HG02938 (cell line): ENCODE results near the gene IKZF1.
"Not testable (repeated sequence)": the region's sequence is repeated elsewhere in the genome, so short reads cannot be mapped to it uniquely, and the experiment has no call there.

Source experiments
- ATAC-seq: cut with Tn5 transposase; IDR thresholded peaks from one replicate; pipeline ENCODE4 v1.9.1; 2021; ENCODE audit warnings: mild to moderate bottlenecking, moderate library complexity; ENCODE audit not compliant: unreplicated experiment

IKZF1 gene

GRCh38 chr7:50332241-50333165 is 28.0 kb downstream of the IKZF1 start:
- ATAC-seq = no peak

- ATAC-seq = no peak
Observed at GRCh38 chr7:50333221-50333651, 28.7 kb downstream of the IKZF1 start.

GRCh38 chr7:50334341-50334994 is 30.0 kb downstream of the IKZF1 start:
- ATAC-seq = no peak

GRCh38 chr7:50335230-50335794 is 30.8 kb downstream of the IKZF1 start:
- no peak for ATAC-seq

GRCh38 chr7:50335795-50336754 is 31.6 kb downstream of the IKZF1 start:
- ATAC-seq = peak; percentile 23

- no peak for ATAC-seq
Observed at GRCh38 chr7:50336894-50337703, 32.6 kb downstream of the IKZF1 start.

- not testable (repeated sequence) for ATAC-seq
Observed at GRCh38 chr7:50339472-50339871, 35.0 kb downstream of the IKZF1 start.

- no peak for ATAC-seq
Observed at GRCh38 chr7:50339990-50340500, 35.5 kb downstream of the IKZF1 start.

GRCh38 chr7:50341724-50342123 is 37.2 kb downstream of the IKZF1 start:
- no peak for ATAC-seq

- no peak for ATAC-seq
Observed at GRCh38 chr7:50342616-50343114, 38.1 kb downstream of the IKZF1 start.

- ATAC-seq = no peak
Observed at GRCh38 chr7:50346545-50347497, 42.3 kb downstream of the IKZF1 start.

- no peak for ATAC-seq
Observed at GRCh38 chr7:50347693-50348092, 43.2 kb downstream of the IKZF1 start.

- ATAC-seq = no peak
Observed at GRCh38 chr7:50348469-50349162, 44.1 kb downstream of the IKZF1 start.

GRCh38 chr7:50349399-50349798 is 44.9 kb downstream of the IKZF1 start:
- no peak for ATAC-seq

- ATAC-seq = peak; percentile 85
Observed at GRCh38 chr7:50349963-50350944, 45.7 kb downstream of the IKZF1 start.

GRCh38 chr7:50351267-50351666 is 46.8 kb downstream of the IKZF1 start:
- no peak for ATAC-seq
